ENCODE data around the gene KIAA0513. TPM values are rescaled to one million over a fixed set of nuclear protein-coding genes. Genes with fewer than 3 reads are reported as not detected.
A peak's percentile ranks its signal among the peaks of the same experiment; 100 is the strongest.

The KIAA0513 gene
- total RNA-seq, 4 donors from 2014 or later: 6.2 to 8.4 (median 7.5) TPM

DNA sequence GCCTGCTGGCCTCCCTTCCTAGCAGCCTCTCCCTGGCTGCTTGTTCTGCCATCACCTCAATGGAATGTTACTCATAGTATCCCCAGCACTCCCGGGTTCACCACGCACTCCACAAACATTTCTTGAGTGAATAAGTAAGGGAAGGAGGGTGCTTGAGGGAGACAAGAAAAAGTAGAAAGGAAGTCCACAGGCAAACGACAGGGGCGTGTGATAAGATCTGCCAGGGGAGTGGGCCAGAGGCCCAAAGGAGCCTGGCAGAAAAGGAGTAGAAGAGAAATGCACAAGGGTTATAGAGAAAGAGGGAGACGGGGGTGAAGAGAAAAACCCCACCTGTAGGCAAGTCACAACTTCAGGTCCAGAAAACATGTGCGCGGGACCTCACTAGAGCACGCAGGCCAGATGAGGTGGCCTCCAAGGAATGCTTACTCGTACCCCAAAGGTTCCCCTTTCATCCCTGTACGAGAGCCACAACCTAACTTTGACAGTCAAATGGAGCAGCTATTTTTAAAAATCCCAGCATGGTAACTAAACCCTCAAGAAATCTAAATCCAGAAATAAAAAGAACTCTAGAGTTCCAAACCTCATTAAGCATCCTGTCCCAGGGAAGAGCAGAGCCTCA is 22.9 kb upstream of the KIAA0513 start:
- Histone ChIP-seq H3K36me3 (no peaks in the 10 kb centered on the region), H3K27me3 (no peaks in the 10 kb centered on the region), H3K9me3 (no peaks in the 10 kb centered on the region), H3K4me1 (peaks cover 15 to 77% of the 10 kb centered on the region in 2 donors), H3K4me3 (replicated peaks in 1 of 3) (no peak overlapping the region), H3K27ac (peak overlapping the region; percentile 34 to 59 (median 53))
- intact Hi-C loops (cut with DNase I): no loop called here
- TF ChIP-seq CTCF (IDR thresholded peaks at IDR 0.05) (no peak), POLR2A (IDR thresholded peaks at IDR 0.05) (no peak)
- peak in 1 of 2 donors; percentile 13 for DNase-seq
- WGBS, 2 donors: 66 to 73% methylated on average over 10 of the region's 10 CpGs

GRCh38 chr16:85005285-85006069 is 22.1 kb upstream of the KIAA0513 start:
- DNase-seq: no peak
- Histone ChIP-seq H3K27me3 (no peaks in the 10 kb centered on the region), H3K4me1 (peaks cover 21 to 77% of the 10 kb centered on the region in 2 donors), H3K4me3 (replicated peaks in 1 of 3) (no peak overlapping the region), H3K27ac (peak overlapping the region; percentile 34 to 59 (median 53)), H3K36me3 (no peaks in the 10 kb centered on the region), H3K9me3 (no peaks in the 10 kb centered on the region)
- TF ChIP-seq CTCF (IDR thresholded peaks at IDR 0.05) (no peak), POLR2A (IDR thresholded peaks at IDR 0.05) (no peak)
- intact Hi-C loops (cut with DNase I): no loop called here
- 63 to 68% methylated on average over 11 of the region's 11 CpGs for WGBS, 2 donors

DNA sequence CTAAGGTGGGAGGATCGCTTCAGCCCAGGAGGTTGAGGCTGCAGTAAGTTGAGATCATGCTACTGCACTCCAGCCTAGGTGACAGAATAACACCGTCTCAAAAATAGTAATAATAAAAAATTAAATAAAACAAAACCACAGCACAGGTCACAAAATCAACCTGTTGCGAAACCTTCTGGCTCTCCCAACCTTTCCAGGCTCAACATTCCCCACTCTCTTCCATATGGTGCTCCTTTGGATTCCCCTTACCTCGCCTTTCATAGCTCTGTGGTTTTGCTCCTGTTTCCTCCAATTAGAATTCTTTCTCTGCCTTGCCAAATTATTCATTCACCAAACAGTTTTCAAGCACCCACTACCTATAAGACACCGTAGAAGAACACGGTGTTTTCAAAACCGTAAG is 21.0 kb upstream of the KIAA0513 start:
- Histone ChIP-seq H3K36me3 (no peaks in the 10 kb centered on the region), H3K9me3 (no peaks in the 10 kb centered on the region), H3K4me1 (peaks cover 15 to 69% of the 10 kb centered on the region in 2 donors), H3K27ac (no peak overlapping the region), H3K4me3 (replicated peaks in 1 of 3) (no peak overlapping the region), H3K27me3 (no peaks in the 10 kb centered on the region)
- DNase-seq: no peak
- intact Hi-C loops (cut with DNase I): no loop called here
- no peak for TF ChIP-seq CTCF (IDR thresholded peaks at IDR 0.05)
- WGBS, 2 donors: 92 to 93% methylated on average over 7 of the region's 7 CpGs

DNA sequence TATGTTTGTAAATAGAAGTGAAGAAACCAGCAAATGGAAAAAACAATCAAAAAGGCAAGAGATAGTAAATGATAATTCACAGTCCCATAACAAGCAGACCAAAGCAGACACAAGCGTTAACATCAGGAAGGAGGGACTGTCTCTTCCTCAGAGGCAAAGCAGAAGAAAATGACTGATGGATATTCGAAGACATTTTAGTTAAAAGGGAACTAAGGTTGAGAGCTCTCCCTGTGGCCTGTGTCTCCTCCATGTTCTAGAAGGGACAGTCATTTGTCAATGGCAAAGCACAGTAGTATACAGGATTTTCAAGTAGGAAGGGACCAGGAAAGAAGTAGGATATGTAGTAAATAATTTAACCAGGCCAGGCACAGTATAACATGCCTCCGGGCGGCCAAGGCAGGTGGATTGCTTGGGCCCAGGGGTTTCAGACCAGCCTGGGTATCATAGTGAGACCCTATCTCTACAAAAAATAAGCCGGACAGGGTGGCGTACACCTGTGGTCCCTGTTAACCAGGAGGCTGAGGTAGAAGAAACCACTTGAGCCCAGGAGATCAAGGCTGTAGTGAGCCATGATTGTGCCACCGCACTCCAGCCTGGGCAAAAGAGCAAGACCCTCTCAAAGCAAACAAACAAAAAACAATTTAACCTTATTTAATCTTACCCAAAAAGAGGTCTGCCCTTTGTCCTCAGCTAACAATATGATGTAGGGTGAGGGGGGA is 19.9 kb upstream of the KIAA0513 start:
- Histone ChIP-seq H3K4me1 (peaks cover 19 to 69% of the 10 kb centered on the region in 2 donors), H3K9me3 (no peaks in the 10 kb centered on the region), H3K4me3 (replicated peaks in 1 of 3) (no peak overlapping the region), H3K36me3 (no peaks in the 10 kb centered on the region), H3K27ac (no peak overlapping the region), H3K27me3 (no peaks in the 10 kb centered on the region)
- WGBS, 2 donors: 92 to 97% methylated on average over 7 of the region's 7 CpGs
- intact Hi-C loops (cut with DNase I): no loop called here
- DNase-seq: no peak
- TF ChIP-seq POLR2A (IDR thresholded peaks at IDR 0.05): no peak
- no peak for TF ChIP-seq CTCF (IDR thresholded peaks at IDR 0.05)

Data from thyroid gland (tissue), 4 donors.